ENCODE measurements around the gene AVEN. TPM values are rescaled to one million over a fixed set of nuclear protein-coding genes. Genes with fewer than 3 reads are reported as not detected.

Gene AVEN
- polyA plus RNA-seq, 2 of the 4 experiments (the other 2 are of a cell fraction): 23.8 to 27.2 TPM

- ATAC-seq: peak in 1 of 2 experiments; percentile 23; a peak in 2 of 6 replicates
- no peak for DNase-seq (ENCODE audit: low read depth in 1 of 2, low spot score in 1 of 2)
- no peak for TF ChIP-seq RFX5 (IDR thresholded peaks at IDR 0.05)
- no peak for TF ChIP-seq RCOR1 (IDR thresholded peaks at IDR 0.05; ENCODE audit: low read depth, low read length)
- no peak for TF ChIP-seq PHF8 (IDR thresholded peaks at IDR 0.05; ENCODE audit: borderline replicate concordance, low read depth)
- 69% methylated on average over 3 of the region's 3 CpGs for WGBS (ENCODE audit: missing lambda C conversion rate)
- no peak overlapping the region for H3K27ac ChIP-seq
- CTCF ChIA-PET: interaction anchor here (1.2 kb wide), 1 partner anchor 25 kb away, joined by 3 read pairs; no protein-coding TSS in a partner anchor
- no peak overlapping the region for H3K4me3 ChIP-seq
- peak; percentile 90 for FAIRE-seq
- peaks cover 5% of the 10 kb centered on the region; the same call in 1 of the 3 replicates for H3K4me1 ChIP-seq
- H3K9me3 ChIP-seq: no peaks in the 10 kb centered on the region
- POLR2A ChIA-PET: no interaction called here
- no peak overlapping the region for H3K4me2 ChIP-seq
Observed at GRCh38 chr15:33934396-33934795, 104.6 kb downstream of the AVEN start.

GRCh38 chr15:33932734-33933133 is 106.3 kb downstream of the AVEN start:
- Histone ChIP-seq H3K4me1 (peaks cover 5% of the 10 kb centered on the region; the same call in 1 of the 3 replicates), H3K4me3 (no peak overlapping the region), H3K9me3 (no peaks in the 10 kb centered on the region), H3K27ac (no peak overlapping the region), H3K4me2 (no peak overlapping the region)
- peak; percentile 55 for TF ChIP-seq ZC3H11A (IDR thresholded peaks at IDR 0.05)
- peak; percentile 51 for TF ChIP-seq MAFK (IDR thresholded peaks at IDR 0.05; ENCODE audit: partially characterized antibody)
- no peak for TF ChIP-seq EHMT2 (IDR thresholded peaks at IDR 0.05; ENCODE audit: low read depth)
- ATAC-seq (no peak), FAIRE-seq (no peak), DNase-seq (ENCODE audit: low read depth in 1 of 2, low spot score in 1 of 2) (no peak)
- POLR2A ChIA-PET: no interaction called here
- CTCF ChIA-PET: interaction anchor here (0.8 to 1.3 kb wide), 3 partner anchors 9 to 195 kb away, joined by 3 to 4 read pairs (median 3); no protein-coding TSS in a partner anchor
- WGBS (ENCODE audit: missing lambda C conversion rate): 90% methylated on average over 2 of the region's 2 CpGs

GRCh38 chr15:33926260-33926659 is 112.7 kb downstream of the AVEN start:
- FAIRE-seq (no peak), ATAC-seq (no peak), DNase-seq (ENCODE audit: low read depth in 1 of 2, low spot score in 1 of 2) (no peak)
- ChIA-PET CTCF (interaction anchor here (0.9 to 1.5 kb wide), 3 partner anchors 11 to 28 kb away, joined by 3 to 4 read pairs (median 3); no protein-coding TSS in a partner anchor), POLR2A (no interaction called here)
- Histone ChIP-seq H3K9me3 (no peaks in the 10 kb centered on the region), H3K4me1 (no peaks in the 10 kb centered on the region), H3K4me3 (no peak overlapping the region), H3K27ac (no peak overlapping the region), H3K4me2 (no peak overlapping the region)
- TF ChIP-seq FOXS1 (CRISPR knock-in tag; IDR thresholded peaks at IDR 0.05) (no peak), HDAC2 (IDR thresholded peaks at IDR 0.05) (no peak), NR3C1 (IDR thresholded peaks at IDR 0.05) (no peak), HEYL (CRISPR knock-in tag; IDR thresholded peaks at IDR 0.05) (no peak), CBX8 (IDR thresholded peaks at IDR 0.05) (no peak), SREBF2 (IDR thresholded peaks at IDR 0.05) (no peak), RFX5 (IDR thresholded peaks at IDR 0.05) (no peak), MYC (IDR thresholded peaks at IDR 0.05; ENCODE audit: borderline replicate concordance, low read length) (no peak), ZC3H11A (IDR thresholded peaks at IDR 0.05) (no peak), NFE2L2 (conservative IDR thresholded peaks at IDR 0.05; ENCODE audit: low read length) (no peak), EHF (CRISPR knock-in tag; IDR thresholded peaks at IDR 0.05) (no peak), SMC3 (IDR thresholded peaks at IDR 0.05) (no peak), KDM5A (IDR thresholded peaks at IDR 0.05) (no peak), PBX3 (IDR thresholded peaks at IDR 0.05) (no peak), HOXB13 (CRISPR knock-in tag; IDR thresholded peaks at IDR 0.05; ENCODE audit: low read depth) (no peak)
- 85% methylated on average over 4 of the region's 4 CpGs for WGBS (ENCODE audit: missing lambda C conversion rate)

DNA sequence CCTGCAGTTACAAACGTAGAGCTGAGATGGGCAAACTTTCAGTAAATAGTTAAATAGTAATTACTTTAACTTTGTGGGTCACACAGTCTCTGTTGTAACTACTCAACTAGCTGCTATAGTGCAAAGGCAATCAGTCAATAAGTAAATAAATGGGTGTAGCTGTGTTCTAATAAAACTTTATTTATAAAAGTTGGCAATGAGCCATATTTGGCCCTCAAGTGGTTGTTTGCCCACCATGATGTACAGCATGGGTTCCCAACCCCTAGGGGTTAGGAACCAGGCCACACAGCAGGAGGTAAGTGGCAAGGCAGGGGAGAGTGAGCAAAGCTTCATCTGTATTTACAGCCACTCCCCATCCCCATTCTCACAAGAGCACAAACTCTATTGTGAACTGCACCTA is 115.6 kb downstream of the AVEN start:
- no peak overlapping the region for H3K4me3 ChIP-seq
- no peak for FAIRE-seq
- H3K9me3 ChIP-seq: no peaks in the 10 kb centered on the region
- 83% methylated on average over 1 of the region's 1 CpG for WGBS (ENCODE audit: missing lambda C conversion rate)
- no peaks in the 10 kb centered on the region for H3K4me1 ChIP-seq
- ChIA-PET POLR2A (no interaction called here), CTCF (interaction anchor here (1.2 to 1.9 kb wide), 3 partner anchors 10 to 286 kb away, joined by 3 to 4 read pairs (median 3); partner anchors contain the start of gene KATNBL1)
- H3K4me2 ChIP-seq: no peak overlapping the region
- H3K27ac ChIP-seq: no peak overlapping the region
- ATAC-seq: no peak
- no peak for DNase-seq (ENCODE audit: low read depth in 1 of 2, low spot score in 1 of 2)
- TF ChIP-seq HOXB13 (CRISPR knock-in tag; IDR thresholded peaks at IDR 0.05; ENCODE audit: low read depth): no peak
- no peak for TF ChIP-seq BCL3 (IDR thresholded peaks at IDR 0.05)
- no peak for TF ChIP-seq ZFP36 (IDR thresholded peaks at IDR 0.05; ENCODE audit: borderline replicate concordance, partially characterized antibody)
- TF ChIP-seq, protein P1, sequence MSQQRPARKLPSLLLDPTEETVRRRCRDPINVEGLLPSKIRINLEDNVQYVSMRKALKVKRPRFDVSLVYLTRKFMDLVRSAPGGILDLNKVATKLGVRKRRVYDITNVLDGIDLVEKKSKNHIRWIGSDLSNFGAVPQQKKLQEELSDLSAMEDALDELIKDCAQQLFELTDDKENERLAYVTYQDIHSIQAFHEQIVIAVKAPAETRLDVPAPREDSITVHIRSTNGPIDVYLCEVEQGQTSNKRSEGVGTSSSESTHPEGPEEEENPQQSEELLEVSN (IDR thresholded peaks at IDR 0.05; ENCODE audit: borderline replicate concordance, low read depth): no peak
- TF ChIP-seq MAFK (IDR thresholded peaks at IDR 0.05; ENCODE audit: partially characterized antibody): no peak
- TF ChIP-seq KDM1A (IDR thresholded peaks at IDR 0.05; ENCODE audit: low read depth): no peak
- TF ChIP-seq ATOH8 (CRISPR knock-in tag; IDR thresholded peaks at IDR 0.05; ENCODE audit: low read depth): no peak
- TF ChIP-seq, protein P2, sequence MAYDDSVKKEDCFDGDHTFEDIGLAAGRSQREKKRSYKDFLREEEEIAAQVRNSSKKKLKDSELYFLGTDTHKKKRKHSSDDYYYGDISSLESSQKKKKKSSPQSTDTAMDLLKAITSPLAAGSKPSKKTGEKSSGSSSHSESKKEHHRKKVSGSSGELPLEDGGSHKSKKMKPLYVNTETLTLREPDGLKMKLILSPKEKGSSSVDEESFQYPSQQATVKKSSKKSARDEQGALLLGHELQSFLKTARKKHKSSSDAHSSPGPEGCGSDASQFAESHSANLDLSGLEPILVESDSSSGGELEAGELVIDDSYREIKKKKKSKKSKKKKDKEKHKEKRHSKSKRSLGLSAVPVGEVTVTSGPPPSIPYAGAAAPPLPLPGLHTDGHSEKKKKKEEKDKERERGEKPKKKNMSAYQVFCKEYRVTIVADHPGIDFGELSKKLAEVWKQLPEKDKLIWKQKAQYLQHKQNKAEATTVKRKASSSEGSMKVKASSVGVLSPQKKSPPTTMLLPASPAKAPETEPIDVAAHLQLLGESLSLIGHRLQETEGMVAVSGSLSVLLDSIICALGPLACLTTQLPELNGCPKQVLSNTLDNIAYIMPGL (CRISPR knock-in tag; IDR thresholded peaks at IDR 0.05; ENCODE audit: borderline replicate concordance): no peak
- TF ChIP-seq, protein P3, sequence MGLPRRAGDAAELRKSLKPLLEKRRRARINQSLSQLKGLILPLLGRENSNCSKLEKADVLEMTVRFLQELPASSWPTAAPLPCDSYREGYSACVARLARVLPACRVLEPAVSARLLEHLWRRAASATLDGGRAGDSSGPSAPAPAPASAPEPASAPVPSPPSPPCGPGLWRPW (IDR thresholded peaks at IDR 0.05): no peak
- no peak for TF ChIP-seq ZSCAN20 (CRISPR knock-in tag; IDR thresholded peaks at IDR 0.05)
- TF ChIP-seq EHMT2 (IDR thresholded peaks at IDR 0.05; ENCODE audit: low read depth): no peak

Measured in A549 (cell line).